Hypothalamus (tissue), 51 donors: Measurements from ENCODE around the gene PITPNC1.
A peak's percentile ranks its signal among the peaks of the same experiment; 100 is the strongest.

Experiments
- DNase-seq, 51 donors: peaks; one replicate each; lab custom pipeline; 2025; lab: John Stamatoyannopoulos, UW

Gene PITPNC1

GRCh38 chr17:67528751-67529436 lies 151.8 kb downstream of the PITPNC1 start:
- peak in 47 of 51 donors; percentile 27 to 96 (median 79) for DNase-seq

GRCh38 chr17:67531291-67531690 lies 154.2 kb downstream of the PITPNC1 start:
- DNase-seq: peak in 30 of 51 donors; percentile 15 to 77 (median 40)

DNA sequence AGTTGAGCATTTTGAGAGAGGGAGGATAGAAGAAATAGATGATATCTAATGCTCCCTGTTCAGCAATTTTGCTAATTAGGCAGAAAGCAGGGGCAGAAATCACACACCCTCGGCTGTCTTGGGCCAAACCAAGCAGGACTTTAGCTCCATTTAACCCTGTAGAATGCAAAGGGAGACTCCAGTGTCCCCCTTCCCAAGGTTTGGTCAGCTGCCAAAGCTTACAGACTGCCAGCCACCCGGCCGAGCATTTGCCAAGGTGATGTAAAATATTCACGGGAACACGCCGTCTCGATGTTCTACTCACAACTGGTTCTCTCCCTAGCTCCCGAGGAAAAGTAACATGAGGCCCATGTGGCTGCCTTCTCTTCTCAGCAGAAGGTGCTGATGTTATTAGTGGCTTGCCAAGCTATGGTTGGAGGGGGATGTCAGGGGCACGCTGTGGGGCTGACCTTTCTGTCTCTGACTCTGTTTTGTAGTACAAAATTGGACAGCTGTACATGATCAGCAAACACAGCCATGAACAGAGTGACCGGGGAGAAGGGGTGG lies 155.3 kb downstream of the PITPNC1 start:
- DNase-seq: peak in 29 of 51 donors; percentile 15 to 67 (median 40)

DNA sequence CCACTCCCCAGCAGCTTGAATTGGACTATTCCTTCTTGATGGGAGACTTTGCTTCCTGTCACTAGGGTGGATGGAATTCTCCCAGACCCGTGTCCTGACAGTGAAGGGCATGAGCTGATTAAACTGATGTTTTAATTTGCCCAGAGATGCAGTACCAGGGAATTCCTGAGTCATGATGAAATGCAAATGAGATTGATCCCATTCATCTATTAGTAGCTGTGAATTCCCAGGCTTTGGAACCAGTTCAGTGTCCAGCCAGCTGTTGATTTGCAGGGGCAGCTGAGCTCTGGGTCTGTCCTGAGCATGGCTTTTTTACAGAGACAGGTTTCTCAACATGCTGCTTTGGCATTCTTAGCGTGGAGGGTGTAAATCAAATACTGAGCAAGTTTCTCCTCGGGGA lies 157.9 kb downstream of the PITPNC1 start:
- peak in 1 of 51 donors; percentile 18 for DNase-seq

DNA sequence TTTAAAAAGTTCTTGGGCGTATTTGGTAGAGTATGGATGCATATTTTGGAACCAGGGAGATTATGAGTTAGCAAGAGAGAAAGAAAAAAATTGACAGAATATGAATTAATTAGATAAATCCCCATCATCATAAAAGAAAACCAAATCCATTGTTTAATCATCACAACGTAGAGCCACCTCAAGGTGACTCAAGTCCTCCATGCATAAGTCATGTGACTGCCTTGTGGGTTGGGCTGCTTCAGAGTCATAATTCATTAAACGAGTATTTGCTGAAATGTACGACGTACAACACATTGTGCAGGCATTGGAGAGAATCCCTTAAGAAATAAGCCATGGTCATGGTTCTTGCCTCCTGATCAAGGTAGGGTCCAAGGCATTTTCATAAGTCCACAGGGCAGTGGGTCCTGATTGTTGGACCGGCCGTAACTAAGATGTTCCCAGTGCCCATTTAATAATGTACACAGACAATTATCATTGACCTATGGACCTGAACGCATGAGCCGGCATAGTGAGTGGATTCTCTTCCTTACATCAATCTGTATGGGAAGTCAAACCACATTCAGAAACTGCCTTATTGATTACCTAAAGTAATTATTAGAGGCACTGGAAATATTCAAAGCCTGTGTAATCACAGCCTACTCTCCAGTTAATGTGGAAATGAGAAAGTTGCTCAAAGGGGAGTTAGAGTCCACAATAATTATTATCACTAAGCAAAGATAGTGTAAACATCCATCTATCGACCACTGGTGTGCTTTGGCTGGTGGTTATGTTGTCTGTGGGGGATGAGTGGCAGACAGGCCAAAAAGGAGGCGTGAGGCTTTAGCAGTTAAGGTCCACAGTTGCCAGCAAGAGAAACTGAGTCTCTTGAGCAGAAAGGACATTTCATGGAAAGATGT lies 165.4 kb downstream of the PITPNC1 start:
- DNase-seq: no peak

DNA sequence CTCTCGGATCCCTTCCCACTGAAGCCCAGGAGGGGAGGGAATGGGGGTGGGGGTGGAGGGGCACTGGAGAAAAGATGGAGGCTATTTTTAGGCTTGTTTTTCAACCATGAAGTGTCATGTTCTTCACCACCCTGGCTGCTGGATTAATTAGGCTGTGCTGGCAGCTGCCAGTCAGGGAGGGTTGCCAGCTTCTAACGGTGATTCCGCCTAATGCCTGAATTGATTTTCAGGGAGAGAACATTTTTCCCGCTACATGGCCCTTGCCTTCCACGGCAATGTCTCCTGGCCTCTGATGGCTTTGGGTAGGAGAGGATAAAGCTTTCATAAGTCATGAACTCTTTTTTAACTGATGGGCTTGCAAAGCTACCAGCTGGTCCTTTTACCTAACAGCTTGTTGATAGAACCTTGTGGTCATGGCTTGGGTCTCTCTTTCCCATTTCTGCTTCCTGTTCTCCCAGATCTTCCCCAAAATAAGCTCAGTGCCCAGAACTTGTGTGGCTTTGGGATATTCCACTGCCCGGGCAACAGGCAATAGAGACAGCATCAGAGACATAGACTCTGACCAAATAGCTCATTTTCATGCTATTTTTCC lies 167.4 kb downstream of the PITPNC1 start:
- peak in 6 of 51 donors; percentile 12 to 33 (median 24) for DNase-seq

GRCh38 chr17:67546578-67547527 lies 169.8 kb downstream of the PITPNC1 start:
- DNase-seq: peak in 24 of 51 donors; percentile 12 to 69 (median 36)

- no peak for DNase-seq
These were observed 171.6 kb downstream of the PITPNC1 start for GRCh38 chr17:67548693-67549092.

- no peak for DNase-seq
These were observed 172.7 kb downstream of the PITPNC1 start for GRCh38 chr17:67549820-67550219.

DNA sequence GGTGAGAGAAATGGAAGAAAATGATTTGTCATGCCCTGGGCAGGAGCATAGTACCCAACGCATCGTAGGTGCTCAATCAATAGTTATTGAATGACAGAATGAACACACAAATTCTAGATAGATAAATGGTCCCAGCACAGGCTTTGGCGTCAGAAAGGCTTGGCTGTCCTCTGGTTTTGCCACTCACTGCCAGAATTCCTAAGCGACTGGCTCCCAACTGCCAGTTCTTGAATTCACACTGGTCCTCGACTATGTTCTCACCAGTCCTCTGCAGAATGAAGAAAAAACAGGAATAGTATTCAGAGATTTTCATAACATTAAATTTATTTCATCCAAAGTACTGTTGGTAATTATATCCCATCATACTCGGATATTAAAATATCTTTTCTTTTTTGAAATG lies 177.6 kb downstream of the PITPNC1 start:
- DNase-seq: peak in 7 of 51 donors; percentile 4 to 24 (median 18)

GRCh38 chr17:67555855-67556254 lies 178.8 kb downstream of the PITPNC1 start:
- peak in 2 of 51 donors; percentile 6 to 7 for DNase-seq

GRCh38 chr17:67557052-67557845 lies 180.2 kb downstream of the PITPNC1 start:
- DNase-seq: peak in 4 of 51 donors; percentile 8 to 31 (median 18)

DNA sequence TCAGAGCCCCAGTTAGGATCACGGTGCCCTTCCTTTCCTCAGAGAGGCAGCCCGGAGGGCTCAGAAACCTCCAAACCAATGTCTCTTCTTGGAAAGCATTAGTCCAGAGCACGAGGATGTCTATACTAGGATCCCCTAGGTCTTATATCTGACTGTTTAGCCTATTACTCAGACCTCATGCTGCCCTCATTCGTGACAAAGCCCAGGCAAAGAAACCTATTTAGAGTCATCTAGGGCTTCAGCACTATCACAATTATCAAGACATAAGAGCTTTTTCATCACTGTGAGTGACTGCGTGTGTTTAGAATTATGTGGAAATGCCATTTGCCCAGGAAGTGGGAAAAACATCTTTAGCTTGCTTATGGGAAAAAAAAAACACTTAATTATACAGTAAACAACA lies 180.8 kb downstream of the PITPNC1 start:
- no peak for DNase-seq

DNA sequence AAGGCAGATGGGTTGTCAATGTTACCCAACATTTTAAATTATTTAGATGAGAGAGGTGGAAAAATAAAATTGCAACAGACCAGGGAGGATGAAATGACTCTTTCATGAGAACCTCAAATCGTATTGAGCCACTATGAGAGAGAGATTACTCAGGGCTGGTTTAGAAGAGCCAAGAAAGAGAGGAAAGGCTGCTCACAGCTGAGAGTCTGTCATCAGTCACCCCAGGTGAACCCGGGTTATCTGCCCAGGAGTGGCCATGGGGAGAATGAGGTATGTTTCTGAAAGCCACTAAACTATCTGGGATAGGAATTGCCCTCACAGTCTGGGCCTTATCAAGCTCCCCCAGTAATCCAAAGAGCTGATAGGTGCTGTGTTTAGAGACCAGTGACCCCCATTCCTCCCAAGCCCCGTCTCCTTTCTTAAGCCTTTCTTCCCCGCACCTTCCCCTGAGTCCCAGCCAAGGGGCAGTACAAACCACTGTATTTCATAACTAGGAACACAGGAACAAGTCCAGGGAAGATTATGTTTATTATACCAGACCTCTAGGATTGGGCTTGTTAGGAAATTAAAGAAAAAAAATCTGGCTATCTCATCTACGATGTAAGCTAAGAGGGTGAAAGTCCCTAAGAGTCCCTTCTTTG lies 181.8 kb downstream of the PITPNC1 start:
- no peak for DNase-seq

DNA sequence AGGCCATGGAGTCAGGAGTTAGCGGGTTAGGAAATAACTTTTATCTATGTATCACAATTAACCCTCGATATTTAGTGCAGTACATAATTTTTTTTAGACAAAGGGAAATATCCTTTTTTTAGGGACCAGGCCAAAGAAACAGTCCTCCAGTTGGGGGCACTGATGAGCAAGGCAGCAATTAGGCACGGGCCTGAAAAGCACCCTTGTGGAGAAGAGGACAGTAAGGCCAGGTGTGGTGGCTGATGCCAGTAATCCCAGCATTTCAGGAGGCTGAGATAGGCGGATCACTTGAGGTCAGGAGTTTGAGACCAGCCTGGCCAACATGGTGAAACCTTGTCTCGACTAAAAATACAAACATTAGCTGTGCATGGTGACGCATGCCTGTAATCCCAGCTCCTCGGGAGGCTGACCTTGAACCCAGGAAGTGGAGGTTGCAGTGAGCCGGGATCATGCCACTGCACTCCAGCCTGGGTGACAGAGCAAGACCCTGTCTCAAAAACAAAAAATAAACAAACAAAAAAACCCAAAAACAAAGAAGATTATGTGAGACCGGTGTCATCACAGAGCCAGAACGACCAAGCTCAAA lies 182.4 kb downstream of the PITPNC1 start:
- no peak for DNase-seq

DNA sequence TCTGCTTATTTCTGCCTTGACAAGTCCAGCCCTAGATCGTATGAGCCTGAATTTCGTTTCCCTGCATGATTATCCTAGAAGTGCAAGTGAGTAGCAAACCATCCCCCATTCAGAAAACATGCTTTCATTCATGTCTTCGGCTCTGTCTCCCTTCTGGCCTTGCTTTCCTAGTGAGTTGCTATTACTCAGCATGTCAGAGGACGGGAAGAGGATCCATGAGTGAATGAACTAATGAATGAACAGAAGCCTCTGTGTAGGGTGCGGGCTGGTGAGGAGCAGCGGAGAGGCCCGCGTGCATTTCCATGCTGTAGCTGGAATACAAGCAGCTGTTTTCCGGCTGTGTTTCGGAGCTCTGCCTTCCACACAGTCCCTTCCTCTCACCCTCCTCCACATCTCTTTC lies 184.9 kb downstream of the PITPNC1 start:
- peak in 2 of 51 donors; percentile 15 to 25 for DNase-seq

GRCh38 chr17:67563692-67564228 lies 186.7 kb downstream of the PITPNC1 start:
- no peak for DNase-seq

DNA sequence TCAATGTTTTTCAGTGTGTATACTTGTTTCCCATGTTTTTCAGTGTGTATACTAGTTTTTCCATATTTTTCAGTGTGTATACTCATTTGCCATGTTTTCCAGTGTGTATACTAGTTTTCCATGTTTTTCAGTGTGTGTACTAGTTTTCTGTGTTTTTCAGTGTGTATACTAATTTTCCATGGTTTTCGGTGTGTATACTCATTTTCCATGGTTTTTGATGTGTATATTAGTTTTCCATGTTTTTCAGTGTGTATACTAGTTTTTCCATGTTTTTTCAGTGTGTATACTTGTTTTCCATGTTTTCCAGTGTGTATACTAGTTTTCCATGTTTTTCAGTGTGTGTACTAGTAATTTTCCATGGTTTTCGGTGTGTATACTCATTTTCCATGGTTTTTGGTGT lies 188.0 kb downstream of the PITPNC1 start:
- no peak for DNase-seq
